Esophagus muscularis mucosa (tissue), 4 donors: Measurements from ENCODE around the gene CDK4.

Experiments used
- CTCF ChIP-seq, 3 experiments: fragments of 200-600 bp in 2 of 3; fragments of 450-650 bp in 1 of 3; sonication (generic) in 2 of 3; IDR thresholded peaks; one replicate each; pipeline ENCODE4 v1.5.1; 2017 to 2019; ENCODE audit warnings: antibody characterized with exemption in 3 of 3, mild to moderate bottlenecking in 2 of 3, moderate library complexity in 1 of 3
- EP300 ChIP-seq: sonication (generic); formaldehyde crosslinking; IDR thresholded peaks from one replicate; pipeline ENCODE4 v1.6.1; 2017; ENCODE audit warnings: antibody characterized with exemption
- POLR2A ChIP-seq: fragments of 450-650 bp; IDR thresholded peaks from one replicate; pipeline ENCODE4 v1.6.1; 2017; ENCODE audit warnings: antibody characterized with exemption, moderate library complexity, mild to moderate bottlenecking, low read depth
- POLR2AphosphoS5 ChIP-seq, 2 donors: sonication (generic); formaldehyde crosslinking; IDR thresholded peaks; one replicate each; pipeline ENCODE4 v1.6.1; 2017; ENCODE audit warnings: antibody characterized with exemption in 2 of 2

GRCh38 chr12:57776247-57776587 lies 24.1 kb upstream of the CDK4 start:
- no peak for TF ChIP-seq CTCF (IDR thresholded peaks at IDR 0.05)
- no peak for TF ChIP-seq POLR2AphosphoS5 (IDR thresholded peaks at IDR 0.05)
- no peak for TF ChIP-seq POLR2A
- TF ChIP-seq EP300 = no peak
